WI38 (cell line): Measurements from ENCODE around the gene DOK5.

Experiments used
- H3K4me3 ChIP-seq: 2 replicates; pipeline ENCODE4 v1.5.1; 2011; ENCODE audit warnings: low read depth, mild to moderate bottlenecking, control low read depth, low read length
- TF ChIP-seq, protein P1 (sequence below): IDR thresholded peaks from 2 replicates; pipeline ENCODE4 v1.5.1; 2012; ENCODE audit warnings: low read depth, mild to moderate bottlenecking, control low read depth, low read length

Gene DOK5

DNA sequence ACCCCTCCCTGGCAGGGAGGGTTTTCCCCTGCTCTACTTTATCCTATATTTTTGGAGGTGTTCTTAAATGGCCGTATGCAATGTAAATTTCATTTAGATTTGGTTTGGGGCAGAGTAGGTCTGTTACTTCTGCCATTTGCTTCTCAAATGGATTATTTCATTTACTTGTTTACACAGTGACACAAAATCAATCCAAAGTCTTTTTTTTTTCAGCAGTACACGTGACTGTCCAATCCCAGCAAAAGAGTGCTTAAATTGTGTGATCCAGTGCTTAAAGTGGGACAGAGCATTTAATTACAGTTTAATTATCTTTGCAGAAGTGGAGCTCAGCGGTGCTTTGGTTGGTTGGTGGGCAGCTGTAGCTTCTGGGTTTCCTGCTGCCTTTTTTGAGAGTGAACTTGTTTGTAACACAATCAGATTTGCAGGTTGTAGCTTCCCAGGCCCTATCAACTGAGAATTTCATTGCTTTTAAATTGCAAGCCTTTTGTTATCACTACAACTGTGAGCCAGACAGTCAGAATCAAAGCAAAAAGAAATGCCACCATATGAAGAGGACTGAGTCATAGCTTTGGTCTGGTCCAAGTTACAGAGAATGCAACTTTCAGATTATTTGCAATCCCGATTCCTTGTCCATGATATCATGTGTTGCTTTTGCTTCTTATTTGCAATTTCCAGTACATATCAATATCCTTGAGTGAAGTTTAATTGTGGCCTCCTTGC, 216.9 kb downstream of the DOK5 start:
- TF ChIP-seq, protein P1, sequence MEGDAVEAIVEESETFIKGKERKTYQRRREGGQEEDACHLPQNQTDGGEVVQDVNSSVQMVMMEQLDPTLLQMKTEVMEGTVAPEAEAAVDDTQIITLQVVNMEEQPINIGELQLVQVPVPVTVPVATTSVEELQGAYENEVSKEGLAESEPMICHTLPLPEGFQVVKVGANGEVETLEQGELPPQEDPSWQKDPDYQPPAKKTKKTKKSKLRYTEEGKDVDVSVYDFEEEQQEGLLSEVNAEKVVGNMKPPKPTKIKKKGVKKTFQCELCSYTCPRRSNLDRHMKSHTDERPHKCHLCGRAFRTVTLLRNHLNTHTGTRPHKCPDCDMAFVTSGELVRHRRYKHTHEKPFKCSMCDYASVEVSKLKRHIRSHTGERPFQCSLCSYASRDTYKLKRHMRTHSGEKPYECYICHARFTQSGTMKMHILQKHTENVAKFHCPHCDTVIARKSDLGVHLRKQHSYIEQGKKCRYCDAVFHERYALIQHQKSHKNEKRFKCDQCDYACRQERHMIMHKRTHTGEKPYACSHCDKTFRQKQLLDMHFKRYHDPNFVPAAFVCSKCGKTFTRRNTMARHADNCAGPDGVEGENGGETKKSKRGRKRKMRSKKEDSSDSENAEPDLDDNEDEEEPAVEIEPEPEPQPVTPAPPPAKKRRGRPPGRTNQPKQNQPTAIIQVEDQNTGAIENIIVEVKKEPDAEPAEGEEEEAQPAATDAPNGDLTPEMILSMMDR = no peak
- no peak overlapping the region for H3K4me3 ChIP-seq

DNA sequence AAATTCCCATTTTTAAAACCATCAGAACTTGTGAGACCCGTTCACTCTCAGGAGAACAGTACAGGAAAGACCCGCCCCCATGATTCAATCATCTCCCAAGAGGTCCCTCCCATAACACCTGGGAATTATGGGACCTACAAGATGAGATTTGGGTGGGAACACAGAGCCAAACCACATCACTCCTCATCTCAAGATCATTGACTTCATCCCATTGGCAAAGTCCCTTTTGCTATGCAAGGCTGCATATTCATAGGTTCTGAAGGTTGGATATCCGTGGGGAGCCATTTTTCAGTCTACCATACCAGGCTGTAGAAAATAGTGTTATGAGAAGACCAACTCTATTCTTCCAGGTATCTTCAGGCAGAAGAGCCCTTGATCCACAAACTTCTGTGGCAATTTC, 219.1 kb downstream of the DOK5 start:
- TF ChIP-seq, protein P1 = no peak
- no peak overlapping the region for H3K4me3 ChIP-seq

DNA sequence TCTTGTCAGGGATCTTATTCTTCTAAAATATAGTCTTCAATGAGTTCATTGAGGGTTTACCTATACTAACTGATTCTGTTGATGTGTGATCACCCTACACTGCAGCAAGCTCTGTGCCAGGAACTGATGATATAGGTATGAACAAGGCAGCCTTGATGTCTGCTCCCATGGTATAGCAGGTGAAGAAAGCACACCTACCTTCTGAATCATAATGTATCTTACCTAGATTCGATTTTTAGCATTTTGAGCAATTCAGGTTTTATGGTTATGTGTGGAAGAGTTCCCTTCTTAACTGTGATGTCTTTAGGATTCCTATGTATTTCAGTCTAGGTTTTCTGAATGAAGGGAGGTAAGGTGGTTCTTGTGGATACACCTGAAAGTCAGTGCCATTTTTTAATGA, 223.0 kb downstream of the DOK5 start:
- TF ChIP-seq, protein P1 = no peak

More for the DNA sequence above, 223.0 kb downstream of the DOK5 start:
- no peak overlapping the region for H3K4me3 ChIP-seq
